OCI-LY1 (cell line): ENCODE measurements around the gene MRPS10.

Experiments used
- H2AFZ ChIP-seq: fragments of 200-600 bp; sonication (generic), shearing (Covaris generic); 2 replicates; pipeline ENCODE4 v1.6.0; 2014; ENCODE audit warnings: antibody characterized with exemption, mild to moderate bottlenecking, low read length
- H3F3A ChIP-seq: fragments of 200-600 bp; sonication (generic), shearing (Covaris generic); 2 replicates; pipeline ENCODE4 v1.6.0; 2014; ENCODE audit warnings: mild to moderate bottlenecking, antibody characterized with exemption, low read length, moderate library complexity; ENCODE audit not compliant: insufficient read depth
- H3K27ac ChIP-seq: fragments of 200-600 bp; sonication (generic); 2 replicates; pipeline ENCODE4 v1.5.1; 2014; ENCODE audit warnings: low read length, mixed run types, mild to moderate bottlenecking, low read depth; ENCODE audit not compliant: poor library complexity, severe bottlenecking
- H3K27me3 ChIP-seq: fragments of 200-600 bp; sonication (generic); 2 replicates; pipeline ENCODE4 v1.6.0; 2014; ENCODE audit warnings: antibody characterized with exemption, mild to moderate bottlenecking, low read length, moderate library complexity; ENCODE audit not compliant: insufficient read depth
- H3K36me3 ChIP-seq: fragments of 200-600 bp; sonication (generic); 2 replicates; pipeline ENCODE4 v1.6.1; 2014; ENCODE audit warnings: mild to moderate bottlenecking, antibody characterized with exemption, low read length, moderate library complexity, mixed read lengths; ENCODE audit not compliant: insufficient read depth
- H3K4me1 ChIP-seq: fragments of 200-600 bp; sonication (generic); 2 replicates; pipeline ENCODE4 v1.5.1; 2014; ENCODE audit warnings: mild to moderate bottlenecking, low read length, moderate library complexity; ENCODE audit not compliant: insufficient read depth, severe bottlenecking
- H3K4me2 ChIP-seq: fragments of 200-600 bp; sonication (generic), shearing (Covaris generic); 2 replicates; pipeline ENCODE4 v1.6.1; 2014; ENCODE audit warnings: low read length
- H3K4me3 ChIP-seq: fragments of 200-600 bp; sonication (generic); 2 replicates; pipeline ENCODE4 v1.5.1; 2014; ENCODE audit warnings: low read length, low read depth, mild to moderate bottlenecking, mixed read lengths; ENCODE audit not compliant: poor library complexity, severe bottlenecking
- H3K79me2 ChIP-seq: fragments of 200-600 bp; shearing (Covaris generic); 2 replicates; pipeline ENCODE4 v1.6.1; 2016; ENCODE audit warnings: mixed run types, low read length, mixed read lengths; ENCODE audit not compliant: insufficient read depth
- H3K9ac ChIP-seq: fragments of 200-600 bp; sonication (generic), shearing (Covaris generic); 2 replicates; pipeline ENCODE4 v1.6.1; 2014; ENCODE audit warnings: mild to moderate bottlenecking, low read length, mixed read lengths
- H3K9me2 ChIP-seq: fragments of 200-600 bp; sonication (generic), shearing (Covaris generic); 2 replicates; pipeline ENCODE4 v1.6.1; 2014; ENCODE audit warnings: low read depth, mild to moderate bottlenecking, low read length, mixed read lengths
- H3K9me3 ChIP-seq: fragments of 200-600 bp; shearing (Covaris generic); 2 replicates; pipeline ENCODE4 v1.6.1; 2014; ENCODE audit warnings: low read length, mixed read lengths
- H4K20me1 ChIP-seq: fragments of 200-600 bp; sonication (generic), shearing (Covaris generic); 2 replicates; pipeline ENCODE4 v1.6.0; 2016; ENCODE audit warnings: mild to moderate bottlenecking, low read length; ENCODE audit not compliant: insufficient read depth
- CTCF ChIP-seq: fragments of 200-600 bp; sonication (generic), shearing (Covaris generic); IDR thresholded peaks from 2 replicates; pipeline ENCODE4 v1.5.1; 2017; ENCODE audit warnings: mild to moderate bottlenecking, antibody characterized with exemption, low read length, moderate library complexity, mixed read lengths
- EZH2 ChIP-seq: fragments of 200-600 bp; sonication (generic), shearing (Covaris generic); IDR thresholded peaks from 2 replicates; pipeline ENCODE4 v1.8.0; 2017; ENCODE audit warnings: borderline replicate concordance, mixed run types, mild to moderate bottlenecking, antibody characterized with exemption, low read length, moderate library complexity, mixed read lengths

The MRPS10 gene

GRCh38 chr6:42197555-42198362 is 19.9 kb downstream of the MRPS10 start:
- Histone ChIP-seq H3K9ac (no peak overlapping the region), H3K79me2 (no peaks in the 10 kb centered on the region), H3K9me2 (no peaks in the 10 kb centered on the region), H3K27me3 (no peaks in the 10 kb centered on the region), H3K36me3 (peaks cover 15% of the 10 kb centered on the region), H2AFZ (no peak overlapping the region), H3K4me3 (no peak overlapping the region), H3F3A (no peaks in the 10 kb centered on the region), H3K27ac (no peak overlapping the region), H3K4me2 (no peak overlapping the region), H4K20me1 (no peaks in the 10 kb centered on the region), H3K9me3 (no peaks in the 10 kb centered on the region), H3K4me1 (no peaks in the 10 kb centered on the region)
- TF ChIP-seq CTCF = no peak
- TF ChIP-seq EZH2 = no peak

GRCh38 chr6:42195415-42195814 is 22.2 kb downstream of the MRPS10 start:
- Histone ChIP-seq H3K4me1 (no peaks in the 10 kb centered on the region), H3K4me2 (no peak overlapping the region), H3K9me3 (no peaks in the 10 kb centered on the region), H3K9ac (no peak overlapping the region), H3K27ac (no peak overlapping the region), H3K9me2 (no peaks in the 10 kb centered on the region), H3K79me2 (no peaks in the 10 kb centered on the region), H3F3A (no peaks in the 10 kb centered on the region), H2AFZ (no peak overlapping the region), H4K20me1 (no peaks in the 10 kb centered on the region), H3K27me3 (no peaks in the 10 kb centered on the region), H3K36me3 (peaks cover 4% of the 10 kb centered on the region; the same call in 1 of the 2 replicates), H3K4me3 (no peak overlapping the region)
- TF ChIP-seq EZH2 (no peak), CTCF (no peak)

GRCh38 chr6:42194056-42194455 is 23.6 kb downstream of the MRPS10 start:
- Histone ChIP-seq H2AFZ (no peak overlapping the region), H3K4me3 (no peak overlapping the region), H3K36me3 (no peaks in the 10 kb centered on the region; the same call in 1 of the 2 replicates), H3K79me2 (no peaks in the 10 kb centered on the region), H3K27ac (no peak overlapping the region), H3K9me2 (no peaks in the 10 kb centered on the region), H3K4me2 (no peak overlapping the region), H3K27me3 (no peaks in the 10 kb centered on the region), H3K4me1 (no peaks in the 10 kb centered on the region), H3F3A (no peaks in the 10 kb centered on the region), H3K9ac (no peak overlapping the region), H3K9me3 (no peaks in the 10 kb centered on the region), H4K20me1 (no peaks in the 10 kb centered on the region)
- TF ChIP-seq EZH2 = no peak
- no peak for TF ChIP-seq CTCF
